Skeletal muscle cell (primary cell): Measurements from ENCODE around the gene BEND3.
"Not testable (repeated sequence)": the region's sequence is repeated elsewhere in the genome, so short reads cannot be mapped to it uniquely, and the experiment has no call there.

Experiments used
- DNase-seq: peaks from one replicate; pipeline ENCODE4 v3.0.0-alpha.2; 2010; ENCODE audit warnings: low read depth
- H3K4me3 ChIP-seq: 2 replicates; pipeline ENCODE4 v1.5.1; 2011; ENCODE audit warnings: low read depth, mild to moderate bottlenecking, control low read depth, low read length, moderate library complexity

Gene BEND3

GRCh38 chr6:107060704-107061103 is 54.6 kb downstream of the BEND3 start:
- no peak for DNase-seq
- no peak overlapping the region for H3K4me3 ChIP-seq

GRCh38 chr6:107059606-107060005 is 55.7 kb downstream of the BEND3 start:
- DNase-seq = no peak
- H3K4me3 ChIP-seq = no peak overlapping the region

- no peak for DNase-seq
- no peak overlapping the region for H3K4me3 ChIP-seq
These were observed 57.6 kb downstream of the BEND3 start for GRCh38 chr6:107057679-107058078.

- no peak for DNase-seq
- H3K4me3 ChIP-seq = no peak overlapping the region
These were observed 58.5 kb downstream of the BEND3 start for GRCh38 chr6:107056796-107057195.

- H3K4me3 ChIP-seq = no peak overlapping the region
- no peak for DNase-seq
These were observed 67.5 kb downstream of the BEND3 start for GRCh38 chr6:107047807-107048206.

- H3K4me3 ChIP-seq = no peak overlapping the region
- no peak for DNase-seq
These were observed 69.3 kb downstream of the BEND3 start for GRCh38 chr6:107045826-107046675.

- no peak for DNase-seq
- no peak overlapping the region for H3K4me3 ChIP-seq
These were observed 82.2 kb downstream of the BEND3 start for GRCh38 chr6:107033126-107033525.

GRCh38 chr6:107032051-107032450 is 83.3 kb downstream of the BEND3 start:
- no peak overlapping the region for H3K4me3 ChIP-seq
- no peak for DNase-seq

GRCh38 chr6:107030151-107030550 is 85.2 kb downstream of the BEND3 start:
- DNase-seq = no peak
- no peak overlapping the region for H3K4me3 ChIP-seq

- DNase-seq = no peak
- no peak overlapping the region for H3K4me3 ChIP-seq
These were observed 88.3 kb downstream of the BEND3 start for GRCh38 chr6:107026965-107027364.

GRCh38 chr6:107021446-107022185 is 93.7 kb downstream of the BEND3 start:
- H3K4me3 ChIP-seq = no peak overlapping the region
- no peak for DNase-seq

GRCh38 chr6:107020239-107020638 is 95.1 kb downstream of the BEND3 start:
- no peak overlapping the region for H3K4me3 ChIP-seq

GRCh38 chr6:107019628-107020027 is 95.7 kb downstream of the BEND3 start:
- not testable (repeated sequence) for DNase-seq, H3K4me3 ChIP-seq

More at GRCh38 chr6:107020239-107020638, 95.1 kb downstream of the BEND3 start:
- DNase-seq = no peak

- DNase-seq = no peak
- no peak overlapping the region for H3K4me3 ChIP-seq
These were observed 96.3 kb downstream of the BEND3 start for GRCh38 chr6:107019047-107019446.
